HG03095 (cell line): Measurements from ENCODE around the gene RIPK4.

Source experiments
- ATAC-seq: cut with Tn5 transposase; IDR thresholded peaks from one replicate; pipeline ENCODE4 v1.9.1; 2021; ENCODE audit warnings: moderate library complexity; ENCODE audit not compliant: unreplicated experiment

RIPK4 gene

GRCh38 chr21:41755258-41755933, 11.5 kb downstream of the RIPK4 start:
- ATAC-seq: no peak

GRCh38 chr21:41754479-41754891, 12.4 kb downstream of the RIPK4 start:
- ATAC-seq: no peak

GRCh38 chr21:41753006-41753898, 13.6 kb downstream of the RIPK4 start:
- ATAC-seq: no peak

- no peak for ATAC-seq
Observed at GRCh38 chr21:41752231-41752681, 14.6 kb downstream of the RIPK4 start.

GRCh38 chr21:41751611-41752011, 15.2 kb downstream of the RIPK4 start:
- no peak for ATAC-seq

GRCh38 chr21:41750532-41751151, 16.2 kb downstream of the RIPK4 start:
- no peak for ATAC-seq

- no peak for ATAC-seq
Observed at GRCh38 chr21:41750051-41750450, 16.8 kb downstream of the RIPK4 start.

GRCh38 chr21:41749286-41749685, 17.6 kb downstream of the RIPK4 start:
- no peak for ATAC-seq

GRCh38 chr21:41747943-41748738, 18.7 kb downstream of the RIPK4 start:
- no peak for ATAC-seq

- ATAC-seq: no peak
Observed at GRCh38 chr21:41746744-41747006, 20.2 kb downstream of the RIPK4 start.

GRCh38 chr21:41745971-41746743, 20.7 kb downstream of the RIPK4 start:
- ATAC-seq: no peak

GRCh38 chr21:41745026-41745820, 21.6 kb downstream of the RIPK4 start:
- no peak for ATAC-seq

- ATAC-seq: no peak
Observed at GRCh38 chr21:41744028-41744930, 22.6 kb downstream of the RIPK4 start.

- no peak for ATAC-seq
Observed at GRCh38 chr21:41743321-41744027, 23.4 kb downstream of the RIPK4 start.

GRCh38 chr21:41742073-41742875, 24.6 kb downstream of the RIPK4 start:
- ATAC-seq: no peak

- no peak for ATAC-seq
Observed at GRCh38 chr21:41741253-41742072, 25.4 kb downstream of the RIPK4 start.
